Esophagus muscularis mucosa (tissue), 4 donors: Measurements from ENCODE around the gene UCHL5.

Experiments
- CTCF ChIP-seq, 3 experiments: fragments of 200-600 bp in 2 of 3; fragments of 450-650 bp in 1 of 3; sonication (generic) in 2 of 3; IDR thresholded peaks; one replicate each; pipeline ENCODE4 v1.5.1; 2017 to 2019; ENCODE audit warnings: antibody characterized with exemption in 3 of 3, mild to moderate bottlenecking in 2 of 3, moderate library complexity in 1 of 3
- EP300 ChIP-seq: sonication (generic); formaldehyde crosslinking; IDR thresholded peaks from one replicate; pipeline ENCODE4 v1.6.1; 2017; ENCODE audit warnings: antibody characterized with exemption
- POLR2A ChIP-seq: fragments of 450-650 bp; IDR thresholded peaks from one replicate; pipeline ENCODE4 v1.6.1; 2017; ENCODE audit warnings: antibody characterized with exemption, moderate library complexity, mild to moderate bottlenecking, low read depth
- POLR2AphosphoS5 ChIP-seq, 2 donors: sonication (generic); formaldehyde crosslinking; IDR thresholded peaks; one replicate each; pipeline ENCODE4 v1.6.1; 2017; ENCODE audit warnings: antibody characterized with exemption in 2 of 2

GRCh38 chr1:192968323-192968722 is 90.8 kb downstream of the UCHL5 start:
- TF ChIP-seq CTCF (IDR thresholded peaks at IDR 0.05) (no peak), POLR2A (no peak), EP300 (no peak), POLR2AphosphoS5 (IDR thresholded peaks at IDR 0.05) (no peak)
